Activated CD4-positive, alpha-beta T cell treated with anti-CD3 and anti-CD28 coated beads, Interleukin-10, Interleukin-2, amounts not matched to agents 100 ng/mL and 50 ng/mL, durations not matched to agents 16 hours and 8 hours (primary cell): ENCODE results near the gene ZNF574.

Experiments
- DNase-seq: peaks from one replicate; pipeline ENCODE4 v3.0.0-alpha.2; 2020

ZNF574 gene

GRCh38 chr19:42060117-42060516 lies 15.8 kb upstream of the ZNF574 start:
- no peak for DNase-seq

GRCh38 chr19:42062381-42062780 lies 13.6 kb upstream of the ZNF574 start:
- DNase-seq: no peak

GRCh38 chr19:42064432-42064831 lies 11.5 kb upstream of the ZNF574 start:
- DNase-seq: no peak

- DNase-seq: no peak
Measured at GRCh38 chr19:42065051-42065450, 10.9 kb upstream of the ZNF574 start.

- no peak for DNase-seq
Measured at GRCh38 chr19:42065511-42065910, 10.5 kb upstream of the ZNF574 start.

GRCh38 chr19:42066075-42066754 lies 9.8 kb upstream of the ZNF574 start:
- peak; percentile 23 for DNase-seq

GRCh38 chr19:42067315-42067888 lies 8.6 kb upstream of the ZNF574 start:
- no peak for DNase-seq

- no peak for DNase-seq
Measured at GRCh38 chr19:42068361-42068755, 7.6 kb upstream of the ZNF574 start.

GRCh38 chr19:42068756-42069571 lies 7.0 kb upstream of the ZNF574 start:
- no peak for DNase-seq

GRCh38 chr19:42069619-42070351 lies 6.2 kb upstream of the ZNF574 start, which contains the start of gene GRIK5:
Gene GRIK5, minus strand, starts transcription at chr19:42070206. Its CDS starts 4,436 bp downstream, at chr19:42065770.
- DNase-seq: no peak

- no peak for DNase-seq
Measured at GRCh38 chr19:42071247-42071646, 4.7 kb upstream of the ZNF574 start.

GRCh38 chr19:42074513-42075363 lies 1.2 kb upstream of the ZNF574 start:
- peak; percentile 31 for DNase-seq

- DNase-seq: no peak
Measured at GRCh38 chr19:42075364-42075615, 676 bp upstream of the ZNF574 start.

- no peak for DNase-seq
Measured at GRCh38 chr19:42076380-42076944, 496 bp downstream of the ZNF574 start.

- DNase-seq: no peak
Measured at GRCh38 chr19:42078058-42078457, 2.1 kb downstream of the ZNF574 start.

- DNase-seq: no peak
Measured at GRCh38 chr19:42078538-42079275, 2.7 kb downstream of the ZNF574 start.

- DNase-seq: no peak
Measured at GRCh38 chr19:42079276-42079669, 3.3 kb downstream of the ZNF574 start.

GRCh38 chr19:42079886-42080763 lies 4.2 kb downstream of the ZNF574 start:
- no peak for DNase-seq

- DNase-seq: no peak
Measured at GRCh38 chr19:42080764-42081375, 4.9 kb downstream of the ZNF574 start.
